Ascending aorta (tissue), 2 donors: Measurements from ENCODE around the gene CDS1. TPM values are rescaled to one million over a fixed set of nuclear protein-coding genes. Genes with fewer than 3 reads are reported as not detected.

Experiments used
- DNase-seq, 2 donors: peaks; one replicate each; pipeline ENCODE4 v3.0.0-alpha.2; 2019; ENCODE audit warnings: low spot score in 2 of 2
- H3K27ac ChIP-seq, 2 donors: fragments of 200-600 bp; sonication (generic); one replicate each; pipeline ENCODE4 v1.5.1; 2016 to 2017; ENCODE audit warnings: mild to moderate bottlenecking in 1 of 2
- H3K27me3 ChIP-seq: fragments of 200-600 bp; sonication (generic); one replicate; pipeline ENCODE4 v1.5.1; 2017
- H3K36me3 ChIP-seq, 2 donors: fragments of 200-600 bp; sonication (generic); one replicate each; pipeline ENCODE4 v1.5.1; 2016
- H3K4me1 ChIP-seq, 2 donors: fragments of 200-600 bp; sonication (generic); one replicate each; pipeline ENCODE4 v1.5.1; 2016 to 2017; ENCODE audit warnings: mild to moderate bottlenecking in 1 of 2
- H3K4me3 ChIP-seq, 2 donors: fragments of 200-600 bp; sonication (generic); one replicate each; pipeline ENCODE4 v1.5.1; 2016 to 2017; ENCODE audit warnings: mild to moderate bottlenecking in 1 of 2
- H3K9me3 ChIP-seq, 2 donors: fragments of 200-600 bp; sonication (generic); one replicate each; pipeline ENCODE4 v1.5.1; 2016
- intact Hi-C: fragments of 100-400 bp; cut with DNase I; formaldehyde crosslinking; loops from one replicate; pipeline ENCODE4 v1.15.1; 2023
- total RNA-seq: library from RNA; depleted of rRNA; stranded (reverse); fragments of >200 nt; gene quantifications from one replicate; pipeline ENCODE4 v1.1.0, GENCODE V29; 2016
- TF ChIP-seq, protein P1 (sequence below), 3 experiments: fragments of 200-600 bp in 2 of 3; fragments of 450-650 bp in 1 of 3; sonication (generic) in 2 of 3; IDR thresholded peaks; one replicate each; pipeline ENCODE4 v1.5.1; 2016 to 2019; ENCODE audit warnings: antibody characterized with exemption in 3 of 3, mild to moderate bottlenecking in 1 of 3, moderate library complexity in 1 of 3

CDS1 gene
- total RNA-seq, 1 donor from 2014 or later: 0.11 TPM

DNA sequence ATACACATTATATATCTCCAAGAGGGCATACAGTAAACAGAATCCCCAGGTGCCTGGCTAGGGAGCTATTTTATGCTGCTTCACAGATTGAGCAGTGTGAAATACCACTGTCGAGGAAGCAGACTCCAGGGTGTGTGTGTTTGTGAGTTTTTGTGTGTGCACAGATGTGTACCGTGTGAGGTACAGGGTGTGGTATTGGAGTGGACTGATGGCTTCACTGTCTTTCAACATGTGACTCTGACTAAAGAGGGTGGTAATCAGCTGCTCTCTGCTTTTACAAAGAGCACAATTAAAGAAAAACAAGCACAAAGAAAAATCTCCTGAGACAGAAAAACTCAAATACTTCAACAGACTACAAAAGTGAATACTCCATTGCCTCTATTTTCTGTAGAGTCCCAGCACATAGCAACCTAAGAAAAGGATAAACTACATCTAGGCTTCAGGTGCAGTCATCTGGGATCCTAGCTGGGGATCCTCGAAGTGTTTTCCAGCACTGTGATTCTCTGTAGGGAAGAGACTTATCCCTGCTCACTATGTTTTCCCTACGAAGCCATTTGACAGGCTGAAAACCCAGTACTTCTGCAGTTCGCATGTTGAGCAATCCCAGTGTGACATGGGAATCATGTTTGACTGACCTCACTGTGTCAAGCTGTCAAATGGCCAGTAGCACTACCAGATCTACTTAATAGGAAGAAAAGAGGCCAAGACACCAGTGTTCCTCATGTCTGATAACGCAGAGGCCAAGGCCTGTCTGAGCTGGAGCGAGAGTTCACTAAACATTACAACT lies 100.3 kb downstream of the CDS1 start:
- Histone ChIP-seq H3K9me3 (no peaks in the 10 kb centered on the region), H3K4me3 (no peak overlapping the region), H3K36me3 (peaks cover 50 to 86% of the 10 kb centered on the region in 2 donors), H3K4me1 (peaks cover 0 to 12% of the 10 kb centered on the region in 2 donors), H3K27ac (no peak overlapping the region), H3K27me3 (no peaks in the 10 kb centered on the region)
- no peak for DNase-seq
- intact Hi-C loops: no loop called here
- TF ChIP-seq, protein P1, sequence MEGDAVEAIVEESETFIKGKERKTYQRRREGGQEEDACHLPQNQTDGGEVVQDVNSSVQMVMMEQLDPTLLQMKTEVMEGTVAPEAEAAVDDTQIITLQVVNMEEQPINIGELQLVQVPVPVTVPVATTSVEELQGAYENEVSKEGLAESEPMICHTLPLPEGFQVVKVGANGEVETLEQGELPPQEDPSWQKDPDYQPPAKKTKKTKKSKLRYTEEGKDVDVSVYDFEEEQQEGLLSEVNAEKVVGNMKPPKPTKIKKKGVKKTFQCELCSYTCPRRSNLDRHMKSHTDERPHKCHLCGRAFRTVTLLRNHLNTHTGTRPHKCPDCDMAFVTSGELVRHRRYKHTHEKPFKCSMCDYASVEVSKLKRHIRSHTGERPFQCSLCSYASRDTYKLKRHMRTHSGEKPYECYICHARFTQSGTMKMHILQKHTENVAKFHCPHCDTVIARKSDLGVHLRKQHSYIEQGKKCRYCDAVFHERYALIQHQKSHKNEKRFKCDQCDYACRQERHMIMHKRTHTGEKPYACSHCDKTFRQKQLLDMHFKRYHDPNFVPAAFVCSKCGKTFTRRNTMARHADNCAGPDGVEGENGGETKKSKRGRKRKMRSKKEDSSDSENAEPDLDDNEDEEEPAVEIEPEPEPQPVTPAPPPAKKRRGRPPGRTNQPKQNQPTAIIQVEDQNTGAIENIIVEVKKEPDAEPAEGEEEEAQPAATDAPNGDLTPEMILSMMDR (IDR thresholded peaks at IDR 0.05): no peak

DNA sequence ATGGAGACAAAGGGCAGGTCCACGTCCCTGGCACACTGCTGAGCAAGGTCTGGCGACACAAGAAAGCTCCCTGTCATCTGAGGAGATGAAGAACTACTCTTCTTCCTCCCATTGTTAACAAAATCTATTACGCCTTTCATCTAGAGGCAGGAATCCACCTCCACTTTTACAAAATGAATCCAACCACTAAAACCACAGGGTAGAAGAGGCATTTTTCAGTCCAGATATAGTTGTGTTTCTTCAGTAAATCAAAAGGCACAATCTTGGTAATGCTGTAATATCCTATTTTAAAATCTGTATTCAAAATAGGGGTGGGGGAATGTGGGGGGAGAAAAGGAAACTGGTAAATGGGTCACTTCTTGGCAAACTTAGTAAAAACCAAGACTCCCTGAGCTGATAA lies 101.4 kb downstream of the CDS1 start:
- no peaks in the 10 kb centered on the region for H3K9me3 ChIP-seq
- H3K36me3 ChIP-seq: peaks cover 42 to 79% of the 10 kb centered on the region in 2 donors
- intact Hi-C loops: no loop called here
- H3K27me3 ChIP-seq: no peaks in the 10 kb centered on the region
- TF ChIP-seq, protein P1 (IDR thresholded peaks at IDR 0.05): no peak
- H3K4me1 ChIP-seq: peaks cover 0 to 12% of the 10 kb centered on the region in 2 donors
- H3K4me3 ChIP-seq: no peak overlapping the region
- H3K27ac ChIP-seq: no peak overlapping the region
- no peak for DNase-seq

DNA sequence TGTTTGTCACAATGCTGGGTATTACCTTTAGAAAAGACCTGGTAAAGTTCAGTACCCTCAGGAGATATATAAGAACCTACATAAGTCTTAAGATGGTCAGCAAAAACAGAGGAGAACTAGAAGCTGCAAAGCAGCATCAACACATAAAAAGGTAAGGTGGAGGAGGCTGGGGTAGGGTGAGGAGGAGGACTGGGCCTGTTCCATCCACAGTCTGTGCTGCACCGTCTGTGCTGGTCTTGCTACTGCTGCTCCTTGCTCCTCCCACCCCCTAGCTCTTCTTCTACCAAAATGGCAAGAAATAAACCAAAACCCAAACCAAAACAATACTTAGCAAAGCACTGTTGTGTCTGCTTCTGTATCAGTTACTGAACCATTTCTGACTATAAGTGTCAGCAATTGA lies 102.2 kb downstream of the CDS1 start:
- Histone ChIP-seq H3K27me3 (no peaks in the 10 kb centered on the region), H3K27ac (no peak overlapping the region), H3K4me1 (peaks cover 0 to 10% of the 10 kb centered on the region in 2 donors), H3K9me3 (no peaks in the 10 kb centered on the region), H3K4me3 (no peak overlapping the region), H3K36me3 (peaks cover 42 to 80% of the 10 kb centered on the region in 2 donors)
- no peak for DNase-seq
- TF ChIP-seq, protein P1 (IDR thresholded peaks at IDR 0.05): no peak
- intact Hi-C loops: no loop called here

- Histone ChIP-seq H3K4me3 (no peak overlapping the region), H3K9me3 (no peaks in the 10 kb centered on the region), H3K27me3 (no peaks in the 10 kb centered on the region), H3K4me1 (peaks cover 2 to 5% of the 10 kb centered on the region in 2 donors), H3K36me3 (peaks cover 56 to 82% of the 10 kb centered on the region in 2 donors), H3K27ac (no peak overlapping the region)
- TF ChIP-seq, protein P1 (IDR thresholded peaks at IDR 0.05): no peak
- intact Hi-C loops: no loop called here
- DNase-seq: no peak
These were observed 105.7 kb downstream of the CDS1 start for GRCh38 chr4:84688605-84689004.

- peaks cover 56 to 81% of the 10 kb centered on the region in 2 donors for H3K36me3 ChIP-seq
These were observed 106.3 kb downstream of the CDS1 start for GRCh38 chr4:84689197-84689596.

More at GRCh38 chr4:84689197-84689596, 106.3 kb downstream of the CDS1 start:
- DNase-seq: no peak
- Histone ChIP-seq H3K9me3 (no peaks in the 10 kb centered on the region), H3K4me3 (no peak overlapping the region), H3K27me3 (no peaks in the 10 kb centered on the region), H3K4me1 (peaks cover 2 to 5% of the 10 kb centered on the region in 2 donors), H3K27ac (no peak overlapping the region)
- TF ChIP-seq, protein P1 (IDR thresholded peaks at IDR 0.05): no peak
- intact Hi-C loops: no loop called here
